DMS 273 (cell line): ENCODE data around the gene IFNL3.
"Not testable (repeated sequence)": the region's sequence is repeated elsewhere in the genome, so short reads cannot be mapped to it uniquely, and the experiment has no call there.

Experiments used
- DNase-seq: peaks from one replicate; lab custom pipeline; 2025; ENCODE audit not compliant: unreplicated experiment; lab: John Stamatoyannopoulos, UW

The IFNL3 gene

DNA sequence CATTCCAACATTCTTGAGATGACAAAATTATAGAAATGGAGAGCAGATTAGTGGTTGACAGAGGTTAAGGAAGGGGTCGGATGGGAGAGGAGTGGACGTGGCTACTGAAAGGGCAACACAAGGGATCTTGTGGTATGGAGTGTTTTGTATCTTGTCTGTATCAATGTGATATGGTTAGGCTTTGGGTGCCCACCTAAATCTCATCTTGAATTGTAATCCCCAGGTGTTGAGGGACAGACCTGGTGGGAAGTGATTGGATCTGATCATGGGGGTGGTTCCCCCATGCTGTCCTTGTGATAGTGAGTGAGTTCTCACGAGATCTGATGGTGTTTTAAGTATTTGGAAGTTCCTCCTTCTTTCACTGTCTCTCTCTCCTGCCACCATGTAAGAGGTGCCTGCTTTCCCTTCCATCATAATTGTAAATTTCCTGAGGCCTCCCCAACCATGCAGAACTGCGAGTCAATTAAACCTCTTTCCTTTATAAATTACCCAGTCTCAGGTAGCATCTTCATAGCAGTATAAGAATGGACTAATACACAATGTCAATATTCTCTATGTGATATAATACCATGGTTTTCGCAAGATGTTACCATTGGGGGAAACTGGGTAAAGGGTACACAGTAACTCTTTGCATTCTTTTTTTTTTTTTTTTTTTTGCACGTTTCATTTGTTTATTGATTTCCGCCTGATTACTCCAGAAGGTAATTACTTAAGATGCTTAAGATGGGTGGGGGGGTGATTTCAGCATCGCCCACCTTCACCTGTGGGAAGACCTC, 8.8 kb upstream of the IFNL3 start:
- no peak for DNase-seq

DNA sequence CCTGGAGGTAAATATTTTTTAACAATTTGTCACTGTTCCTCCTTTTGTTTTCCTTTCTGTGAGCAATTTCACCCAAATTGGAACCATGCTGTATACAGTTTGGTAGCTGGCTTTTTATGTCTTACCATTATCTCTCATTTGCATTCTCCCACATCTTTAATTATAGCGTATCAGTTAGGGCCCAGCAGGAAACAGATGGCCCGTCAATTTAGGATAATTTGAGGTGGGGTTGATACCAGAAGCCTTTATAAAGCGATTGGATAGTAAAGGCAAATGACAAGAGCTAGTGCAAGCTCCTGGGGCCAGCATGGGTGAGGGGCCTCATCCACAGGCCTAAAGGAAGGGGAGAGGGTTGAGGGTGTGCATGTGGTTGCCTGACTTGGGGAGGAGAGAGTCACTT, 7.7 kb upstream of the IFNL3 start:
- peak; percentile 72 for DNase-seq

DNA sequence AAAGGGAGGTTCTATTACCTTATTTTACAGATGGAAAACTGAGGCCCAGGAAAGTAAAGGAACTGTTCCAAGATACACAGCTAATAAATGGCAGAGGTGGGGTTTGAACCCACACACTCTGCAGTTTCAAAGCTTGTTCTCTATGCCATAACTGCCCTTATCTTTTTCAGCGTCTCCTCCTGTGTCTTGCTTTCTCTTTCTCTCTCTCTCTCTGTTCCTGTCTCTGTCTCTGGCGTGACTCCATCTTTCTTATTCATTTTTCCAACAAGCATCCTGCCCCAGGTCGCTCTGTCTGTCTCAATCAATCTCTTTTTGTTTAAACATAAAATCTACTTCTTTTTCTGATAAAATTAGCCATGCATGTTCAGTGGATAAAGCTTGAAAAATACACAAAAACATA, 7.0 kb upstream of the IFNL3 start:
- no peak for DNase-seq

DNA sequence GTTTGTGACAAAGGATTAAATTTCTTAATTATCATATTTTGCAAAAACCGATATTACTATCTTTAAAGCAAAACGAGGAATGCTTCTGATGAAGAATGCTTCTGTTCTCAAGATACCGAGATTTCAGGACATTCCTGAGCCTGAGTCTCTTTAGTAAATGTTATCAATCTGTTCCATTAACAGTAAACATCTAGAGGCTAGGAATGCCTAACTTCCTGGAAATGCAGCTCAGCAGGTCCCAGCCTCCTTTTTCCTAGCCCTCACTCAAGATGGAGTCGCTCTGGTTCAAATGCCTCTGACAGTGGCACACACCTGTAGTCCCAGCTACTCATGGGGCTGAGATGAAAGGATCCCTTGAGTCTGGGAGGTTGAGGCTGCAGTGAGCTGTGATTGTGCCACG, 6.3 kb upstream of the IFNL3 start:
- no peak for DNase-seq

DNA sequence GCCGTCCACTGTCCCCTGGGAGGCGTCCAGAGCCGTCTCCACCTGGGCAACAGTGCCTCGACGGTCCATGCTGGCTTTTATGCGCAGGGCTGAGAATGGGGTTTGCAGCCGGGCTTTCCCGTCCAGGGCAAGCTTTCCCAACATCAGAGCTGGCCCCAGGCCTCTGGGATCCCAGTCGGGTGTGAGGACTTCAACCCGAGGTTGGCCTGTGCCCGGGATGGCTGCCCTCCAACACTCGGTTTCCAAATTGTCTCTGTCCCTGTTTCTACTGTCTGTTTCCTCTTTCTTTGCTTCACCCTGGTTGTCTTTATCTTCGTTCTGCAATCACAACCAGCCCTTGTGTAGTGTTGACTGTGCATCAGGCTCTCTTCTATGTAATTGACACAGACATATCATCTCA, 4.0 kb upstream of the IFNL3 start, which contains the start of gene IFNL4:
Gene IFNL4 (minus strand): TSS at position 51 of the 400 bp plus-strand sequence.
- no peak for DNase-seq

DNA sequence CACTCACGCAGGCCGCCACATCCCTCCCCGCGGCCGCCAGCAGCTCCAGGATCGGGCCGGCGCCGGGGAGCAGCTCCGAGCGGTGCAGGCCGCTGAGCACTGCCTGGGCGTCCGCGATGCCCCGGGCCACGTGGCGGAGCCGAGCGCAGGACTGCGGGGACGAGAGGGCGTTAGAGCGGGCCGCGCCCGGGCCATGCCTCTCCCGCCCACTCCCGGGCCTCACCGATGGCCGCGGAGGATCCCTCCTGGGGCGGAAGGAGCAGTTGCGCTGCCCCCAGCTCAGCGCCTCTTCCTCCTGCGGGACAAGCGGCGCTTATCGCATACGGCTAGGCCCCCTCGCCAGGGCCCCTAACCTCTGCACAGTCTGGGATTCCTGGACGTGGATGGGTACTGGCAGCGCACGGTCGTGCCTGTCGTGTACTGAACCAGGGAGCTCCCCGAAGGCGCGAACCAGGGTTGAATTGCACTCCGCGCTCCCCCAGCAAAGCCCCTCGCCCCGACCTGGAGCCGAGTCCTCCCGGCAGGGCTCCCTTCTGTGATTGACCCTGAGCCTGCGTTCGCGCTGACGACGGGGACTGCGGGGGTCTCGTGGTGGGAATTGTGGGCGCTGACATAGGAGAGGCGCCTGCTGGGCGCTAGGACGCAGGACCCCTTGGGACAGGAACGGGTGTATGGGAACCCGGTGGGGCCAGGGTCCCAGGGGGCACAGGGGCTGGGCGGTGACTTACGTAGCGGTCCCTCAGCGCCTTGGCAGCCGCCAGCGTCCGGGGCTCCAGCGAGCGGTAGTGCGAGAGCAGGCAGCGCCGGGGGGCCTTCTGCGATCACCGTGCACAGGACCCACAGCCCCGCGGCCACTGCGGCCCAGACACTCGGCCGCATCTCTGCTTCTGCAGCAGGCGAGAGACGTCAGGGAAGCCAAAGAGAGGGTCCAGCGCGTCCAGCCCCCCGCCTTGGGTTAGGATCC, 3.2 kb upstream of the IFNL3 start:
- no peak for DNase-seq

DNA sequence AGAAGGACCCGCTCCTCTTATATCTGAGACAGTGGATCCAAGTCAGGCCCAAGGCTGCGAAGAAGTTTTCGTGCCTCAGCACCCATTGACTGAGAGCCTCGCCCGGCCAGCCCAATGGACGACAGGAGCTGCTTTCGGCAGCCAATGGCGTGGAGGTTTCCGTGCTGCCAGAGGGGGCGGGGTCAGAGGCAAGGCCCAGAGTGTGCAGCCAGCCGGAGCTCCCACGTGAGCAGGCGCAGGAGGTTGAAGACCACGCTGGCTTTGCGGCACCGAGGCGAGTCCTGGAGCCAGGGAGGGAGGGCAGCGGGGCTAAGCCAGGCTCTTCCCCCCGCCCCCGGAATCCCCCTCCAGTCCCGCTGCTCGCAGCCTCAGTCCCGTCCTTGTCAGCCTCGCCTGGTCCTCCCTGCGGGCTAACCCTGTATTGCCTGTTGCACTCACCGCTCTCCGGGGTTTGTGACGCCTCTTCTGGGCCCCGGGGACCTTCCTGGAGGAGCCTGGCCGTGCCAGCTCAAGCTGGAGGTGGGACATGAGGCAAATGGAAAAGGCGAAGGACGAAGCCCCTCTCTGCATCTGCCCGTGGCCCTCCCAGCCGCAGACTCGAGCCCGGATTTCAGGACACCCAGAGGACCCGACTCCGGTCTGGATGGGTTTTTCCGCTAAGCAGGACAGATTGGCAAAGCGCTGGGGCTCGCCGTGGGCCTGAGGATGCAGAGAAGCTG, 2.3 kb upstream of the IFNL3 start:
- DNase-seq: peak; percentile 29

DNA sequence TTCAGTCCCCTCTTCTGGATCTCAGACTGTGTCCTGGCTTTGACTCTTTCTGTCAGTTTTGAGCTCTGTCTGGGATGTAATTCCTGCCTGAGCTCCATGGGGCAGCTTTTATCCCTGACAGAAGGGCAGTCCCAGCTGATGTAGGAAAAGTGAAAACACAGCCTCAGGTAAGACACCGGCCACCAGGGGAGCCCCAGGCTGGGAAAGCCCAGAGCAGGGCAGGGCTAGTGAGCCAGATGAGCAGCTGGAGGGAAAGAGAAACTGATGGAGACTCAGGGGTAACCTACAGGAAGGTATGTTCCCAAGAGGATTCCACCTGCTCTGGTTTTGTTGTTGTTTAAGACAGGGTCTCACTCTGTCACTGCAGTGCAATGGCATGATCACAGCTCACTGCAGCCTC, 360 bp upstream of the IFNL3 start:
- not testable (repeated sequence) for DNase-seq

DNA sequence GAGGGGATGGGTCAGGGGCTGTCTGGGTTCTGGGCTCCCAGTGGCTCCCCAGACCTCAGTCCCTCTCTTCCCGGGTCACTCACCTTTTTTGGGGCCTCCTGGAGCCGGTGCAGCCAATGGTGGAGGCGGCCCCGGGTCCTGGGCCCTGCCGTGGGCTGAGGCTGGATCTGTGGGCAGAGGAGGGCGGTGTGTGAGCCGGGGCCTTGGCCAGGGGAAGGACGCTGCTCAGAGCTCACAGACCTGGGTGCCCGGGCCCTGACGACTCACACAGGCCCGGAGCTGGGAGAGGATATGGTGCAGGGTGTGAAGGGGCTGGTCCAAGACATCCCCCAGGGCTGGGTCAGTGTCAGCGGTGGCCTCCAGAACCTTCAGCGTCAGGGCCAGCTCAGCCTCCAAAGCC, 1.1 kb downstream of the IFNL3 start:
- DNase-seq: not testable (repeated sequence)

DNA sequence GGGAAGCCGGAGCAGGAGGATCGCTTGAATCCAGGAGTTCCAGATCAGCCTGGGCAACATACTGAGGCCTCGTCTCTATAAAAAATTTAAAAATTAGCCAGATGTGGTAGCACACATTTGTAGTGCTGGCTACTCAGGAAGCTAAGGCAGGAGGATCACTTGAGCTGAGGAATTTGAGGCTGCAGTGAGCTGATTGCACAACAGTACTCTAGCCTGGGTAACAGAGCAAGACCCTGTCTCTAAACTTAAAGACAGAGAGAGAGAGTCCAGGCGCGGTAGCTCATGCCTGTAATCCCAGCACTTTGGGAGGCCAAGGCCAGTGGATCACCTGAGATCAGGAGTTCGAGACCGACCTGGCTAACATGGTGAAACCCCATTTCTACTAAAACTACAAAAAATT, 4.4 kb downstream of the IFNL3 start:
- no peak for DNase-seq

DNA sequence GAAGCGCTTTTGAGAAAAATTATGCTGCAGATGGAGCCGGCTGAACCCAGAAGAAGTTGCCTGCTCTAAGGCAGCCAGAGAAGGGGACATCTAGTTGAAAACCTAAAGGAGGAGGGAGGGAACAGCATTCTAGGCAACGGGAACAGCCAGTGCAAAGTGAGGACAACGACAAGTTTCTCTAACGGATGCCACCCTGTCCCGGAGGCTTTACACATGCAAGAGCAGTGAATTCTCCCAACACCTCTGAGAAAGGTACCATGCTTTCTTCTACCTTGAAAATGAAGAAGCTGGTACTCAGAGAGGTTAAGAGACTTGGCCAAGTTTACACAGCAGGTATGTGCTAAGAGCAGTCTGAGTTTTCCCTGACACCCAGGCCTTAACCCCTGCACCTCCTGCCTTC, 5.9 kb downstream of the IFNL3 start:
- no peak for DNase-seq

DNA sequence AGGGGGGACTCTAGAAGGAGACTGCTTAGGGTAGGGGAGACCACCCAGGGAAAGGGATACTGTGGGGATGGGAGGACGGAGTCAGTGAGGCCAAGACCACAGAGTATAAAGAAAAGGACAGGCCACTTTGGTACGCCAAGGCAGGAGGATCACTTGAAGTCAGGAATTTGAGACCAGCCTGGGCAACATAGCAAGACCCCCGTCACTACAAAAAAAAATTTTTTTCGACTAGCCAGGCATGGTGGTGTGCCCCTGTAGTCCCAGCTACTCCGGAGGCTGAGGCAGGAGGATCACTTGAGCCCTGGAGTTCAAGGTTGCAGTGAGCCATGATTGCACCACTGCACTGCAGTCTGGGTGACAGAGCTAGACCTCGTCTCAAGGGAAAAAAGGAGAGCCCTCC, 6.6 kb downstream of the IFNL3 start:
- DNase-seq: no peak

DNA sequence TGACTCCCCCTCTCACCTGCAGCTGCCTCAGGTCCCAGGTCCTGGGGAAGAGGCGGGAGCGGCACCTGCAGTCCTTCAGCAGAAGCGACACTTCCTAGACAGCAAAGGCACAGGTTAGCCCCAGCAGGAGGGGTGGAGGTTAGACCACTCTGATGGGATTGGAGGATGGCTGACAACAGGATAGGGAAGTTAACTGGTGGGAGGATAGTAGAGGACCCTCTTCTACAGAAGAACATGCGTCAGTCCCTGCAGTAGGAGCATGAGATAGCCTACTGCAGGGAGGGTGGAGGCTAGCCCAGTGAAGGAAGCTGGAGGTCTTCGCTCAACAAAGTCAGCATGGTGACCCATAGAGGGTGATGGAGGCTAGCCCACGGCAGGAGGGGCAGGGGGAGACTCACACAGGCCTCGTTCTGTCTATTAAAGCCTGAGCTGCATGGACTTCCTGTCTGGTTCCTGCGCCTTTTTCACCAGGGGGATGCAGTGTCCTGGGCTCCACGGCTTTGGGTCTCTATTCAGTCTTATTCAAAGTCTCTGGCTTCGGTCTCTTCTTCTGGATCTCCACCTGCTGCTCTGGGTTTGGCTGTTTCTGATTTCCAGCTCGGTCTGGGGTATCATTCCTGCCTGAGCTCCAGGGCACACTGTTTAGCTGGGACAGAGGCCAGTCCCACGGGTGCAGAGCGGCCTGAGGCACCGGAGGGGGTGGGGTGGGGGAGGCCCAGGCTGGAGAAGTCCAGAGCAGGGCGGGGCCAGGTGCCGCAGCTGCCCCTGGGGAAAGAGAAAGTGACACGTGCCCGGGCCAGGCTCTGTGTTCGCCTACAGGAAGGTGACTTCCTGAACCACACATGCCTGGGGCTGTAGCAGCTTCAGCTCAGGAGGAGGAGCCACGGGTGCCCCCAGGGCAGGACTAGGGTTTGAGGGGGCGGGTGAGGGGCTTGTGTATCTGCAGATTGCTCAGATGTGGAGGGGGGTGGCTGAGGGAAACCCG, 7.3 kb downstream of the IFNL3 start:
- DNase-seq: no peak

DNA sequence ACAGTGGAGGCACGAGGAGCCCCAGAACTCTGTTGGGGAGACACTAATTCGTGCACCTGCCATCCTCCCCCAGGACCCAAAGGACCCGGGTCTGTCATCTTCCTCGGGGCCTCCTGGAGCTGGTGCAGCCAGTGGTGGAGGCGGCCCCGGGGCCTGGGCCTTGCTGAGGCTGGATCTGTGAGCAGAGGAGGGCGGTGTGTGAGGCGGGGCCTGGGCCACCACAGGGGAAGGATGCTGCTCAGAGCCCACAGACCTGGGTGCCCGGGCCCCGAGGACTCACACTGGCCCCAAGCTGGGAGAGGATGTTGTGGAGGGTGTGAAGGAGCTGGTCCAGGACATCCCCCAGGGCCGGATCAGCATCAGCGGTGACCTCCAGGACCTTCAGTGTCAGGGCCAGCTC, 8.3 kb downstream of the IFNL3 start:
- DNase-seq: no peak

DNA sequence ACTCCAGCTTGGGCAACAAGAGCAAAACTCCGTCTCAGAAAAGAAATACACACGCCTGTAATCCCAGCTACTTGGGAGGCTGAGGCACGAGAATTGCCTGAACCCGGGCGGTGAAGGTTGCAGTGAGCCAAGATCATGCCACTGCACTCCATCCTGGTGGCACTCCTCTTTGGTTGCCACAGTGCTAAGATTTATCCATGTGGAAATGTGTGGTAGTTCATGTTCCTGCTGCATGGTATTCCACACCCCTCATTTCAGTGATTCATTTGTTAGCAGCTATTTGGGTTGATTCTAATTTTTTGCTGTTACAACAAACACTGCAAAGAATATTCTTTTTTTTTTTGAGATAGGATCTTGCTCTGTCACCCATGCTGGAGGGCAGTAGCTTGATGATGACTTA, 12.1 kb downstream of the IFNL3 start:
- no peak for DNase-seq

DNA sequence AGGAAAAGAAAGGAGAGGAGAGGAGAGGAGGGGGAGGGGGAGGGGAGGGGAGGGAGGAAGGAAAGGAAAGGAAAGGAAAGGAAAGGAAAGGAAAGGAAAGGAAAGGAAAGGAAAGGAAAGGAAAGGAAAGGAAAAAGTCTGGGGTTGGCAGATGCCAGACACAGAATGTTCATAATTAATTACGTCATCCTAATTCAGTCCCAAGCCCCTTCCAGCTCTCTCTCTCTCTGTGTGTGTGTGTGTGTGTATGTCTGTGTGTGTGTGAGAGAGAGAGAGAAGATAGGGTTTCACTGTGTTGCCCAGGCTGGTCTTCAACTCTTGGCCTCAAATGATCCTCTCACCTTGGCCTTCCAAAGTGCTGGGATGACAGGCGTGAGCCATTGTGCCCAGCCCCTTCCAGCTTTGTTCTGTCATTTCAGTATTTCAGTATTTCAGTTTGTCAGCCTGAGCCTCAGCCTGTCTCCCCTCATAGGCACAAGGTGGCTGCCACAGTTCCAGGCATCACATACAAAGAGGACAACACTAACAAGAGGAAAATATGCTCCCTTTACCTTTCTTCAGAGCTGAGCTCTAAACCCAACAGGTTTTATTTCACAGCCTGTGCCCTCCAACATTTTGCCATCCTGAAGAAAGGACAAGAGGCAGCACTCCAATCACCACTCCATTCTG, 14.6 kb downstream of the IFNL3 start:
- no peak for DNase-seq

DNA sequence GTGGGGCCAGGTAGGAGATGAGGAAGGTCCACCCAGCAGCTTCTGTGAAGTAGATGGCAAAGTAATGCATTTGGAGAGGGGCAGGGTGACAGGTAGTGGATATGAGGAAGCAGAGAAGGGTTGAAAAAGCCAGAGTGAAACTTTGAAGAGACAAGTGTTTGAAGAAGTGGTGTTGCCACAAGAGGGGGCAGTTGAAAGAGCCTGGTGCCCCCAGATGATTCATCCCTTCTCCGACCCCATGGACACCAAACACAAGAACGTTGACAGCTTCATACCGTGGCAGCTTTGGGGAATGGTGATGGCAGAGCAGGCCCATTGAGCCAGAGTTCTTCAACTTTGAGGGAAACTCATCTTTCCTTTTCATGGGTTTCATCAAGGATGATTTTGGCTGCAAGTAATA, 19.9 kb downstream of the IFNL3 start:
- peak; percentile 43 for DNase-seq

DNA sequence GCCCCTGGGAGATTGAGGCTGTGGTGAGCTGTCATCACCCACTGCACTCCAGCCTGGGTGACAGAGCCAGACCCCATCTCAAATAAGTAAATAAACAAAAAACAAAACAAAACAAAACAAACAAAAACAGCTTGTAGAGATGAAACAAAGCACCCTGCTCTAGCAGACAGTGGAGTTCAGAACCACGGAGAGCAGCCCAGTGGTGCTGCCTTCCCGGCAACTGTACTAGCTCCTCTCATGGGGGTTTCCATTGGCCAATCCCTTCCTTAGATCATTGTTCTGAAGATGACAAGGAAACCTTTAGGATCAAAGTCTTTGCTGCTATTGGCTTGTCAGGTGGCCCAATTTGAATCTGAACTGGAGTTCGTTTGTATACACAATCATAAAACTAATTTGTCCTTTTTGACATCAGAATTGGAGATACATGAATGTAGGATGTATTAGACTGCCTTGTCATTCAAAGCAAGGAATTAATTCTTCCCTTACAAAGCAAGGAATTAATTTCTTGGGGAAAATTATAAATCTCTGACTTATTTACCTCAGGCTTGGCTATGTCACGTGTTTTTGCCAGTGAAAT, 21.0 kb downstream of the IFNL3 start:
- DNase-seq: peak; percentile 45

DNA sequence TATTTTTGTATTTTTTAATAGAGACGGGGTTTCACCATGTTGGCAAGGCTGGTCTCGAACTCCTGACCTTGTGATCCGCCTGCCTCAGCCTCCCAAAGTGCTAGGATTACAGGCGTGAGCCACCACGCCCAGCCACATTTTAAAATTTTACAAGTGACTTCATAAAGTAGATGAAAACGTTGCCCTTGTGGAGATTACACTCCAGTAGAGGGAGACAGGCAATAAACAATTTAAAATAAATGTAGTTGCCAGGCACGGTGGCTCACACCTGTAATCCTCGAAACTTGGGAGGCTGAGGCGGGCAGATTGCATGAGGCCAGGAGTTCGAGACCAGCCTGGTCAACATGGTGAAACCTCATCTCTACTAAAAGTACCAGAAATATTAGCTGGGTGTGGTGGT, 25.7 kb downstream of the IFNL3 start:
- peak; percentile 32 for DNase-seq
